DOHH2 (cell line): ENCODE results near the gene PCDHGC4.
A peak's percentile ranks its signal among the peaks of the same experiment; 100 is the strongest.

Source experiments
- H3F3A ChIP-seq: fragments of 200-600 bp; sonication (generic), shearing (Covaris generic); 2 replicates; pipeline ENCODE4 v1.6.0; 2016; ENCODE audit warnings: antibody characterized with exemption, mild to moderate bottlenecking; ENCODE audit not compliant: control insufficient read depth, insufficient read depth
- H3K27ac ChIP-seq: fragments of 200-600 bp; sonication (generic); 2 replicates; pipeline ENCODE4 v1.5.1; 2014; ENCODE audit warnings: low read depth, mild to moderate bottlenecking, low read length, moderate library complexity
- H3K27me3 ChIP-seq: fragments of 200-600 bp; sonication (generic); 2 replicates; pipeline ENCODE4 v1.6.1; 2014; ENCODE audit warnings: mild to moderate bottlenecking, low read length, mixed read lengths; ENCODE audit not compliant: control insufficient read depth
- H3K36me3 ChIP-seq: fragments of 200-600 bp; sonication (generic); 2 replicates; pipeline ENCODE4 v1.6.1; 2014; ENCODE audit warnings: mild to moderate bottlenecking, low read length, moderate library complexity, mixed read lengths; ENCODE audit not compliant: control insufficient read depth
- H3K4me1 ChIP-seq: fragments of 200-600 bp; sonication (generic); 2 replicates; pipeline ENCODE4 v1.6.1; 2014; ENCODE audit warnings: mild to moderate bottlenecking, low read length, mixed read lengths; ENCODE audit not compliant: control insufficient read depth
- H3K4me2 ChIP-seq: fragments of 200-600 bp; sonication (generic); 2 replicates; pipeline ENCODE4 v1.6.0; 2014; ENCODE audit warnings: mild to moderate bottlenecking, low read length, moderate library complexity
- H3K4me3 ChIP-seq: fragments of 200-600 bp; sonication (generic); 2 replicates; pipeline ENCODE4 v1.5.1; 2014; ENCODE audit warnings: mild to moderate bottlenecking, low read length, mixed read lengths
- H3K79me2 ChIP-seq: fragments of 200-600 bp; sonication (generic); 2 replicates; pipeline ENCODE4 v1.6.1; 2014; ENCODE audit warnings: mild to moderate bottlenecking, low read length, mixed read lengths; ENCODE audit not compliant: control insufficient read depth
- H3K9me2 ChIP-seq: fragments of 200-600 bp; sonication (generic); replicated peaks from 2 replicates; pipeline ENCODE4 v1.6.1; 2014; ENCODE audit warnings: mild to moderate bottlenecking, low read length, mixed read lengths; ENCODE audit not compliant: control insufficient read depth
- H3K9me3 ChIP-seq: fragments of 200-600 bp; sonication (generic); 2 replicates; pipeline ENCODE4 v1.6.1; 2014; ENCODE audit warnings: antibody characterized with exemption, low read length, mixed read lengths; ENCODE audit not compliant: control insufficient read depth, insufficient read depth
- H4K20me1 ChIP-seq: fragments of 200-600 bp; sonication (generic); 2 replicates; pipeline ENCODE4 v1.6.0; 2014; ENCODE audit warnings: low read depth, mild to moderate bottlenecking, antibody characterized with exemption, low read length, moderate library complexity; ENCODE audit not compliant: control insufficient read depth, insufficient read depth
- EZH2phosphoT487 ChIP-seq: fragments of 200-600 bp; sonication (generic); IDR thresholded peaks from 2 replicates; pipeline ENCODE4 v1.6.1; 2017; ENCODE audit warnings: borderline replicate concordance, mild to moderate bottlenecking, antibody characterized with exemption, low read length, moderate library complexity, mixed read lengths
- TF ChIP-seq, protein P1 (sequence below): fragments of 200-600 bp; sonication (generic); IDR thresholded peaks from one replicate; pipeline ENCODE4 v1.5.1; 2014; ENCODE audit warnings: antibody characterized with exemption, mild to moderate bottlenecking, low read depth, low read length; ENCODE audit not compliant: poor library complexity, severe bottlenecking

PCDHGC4 gene

DNA sequence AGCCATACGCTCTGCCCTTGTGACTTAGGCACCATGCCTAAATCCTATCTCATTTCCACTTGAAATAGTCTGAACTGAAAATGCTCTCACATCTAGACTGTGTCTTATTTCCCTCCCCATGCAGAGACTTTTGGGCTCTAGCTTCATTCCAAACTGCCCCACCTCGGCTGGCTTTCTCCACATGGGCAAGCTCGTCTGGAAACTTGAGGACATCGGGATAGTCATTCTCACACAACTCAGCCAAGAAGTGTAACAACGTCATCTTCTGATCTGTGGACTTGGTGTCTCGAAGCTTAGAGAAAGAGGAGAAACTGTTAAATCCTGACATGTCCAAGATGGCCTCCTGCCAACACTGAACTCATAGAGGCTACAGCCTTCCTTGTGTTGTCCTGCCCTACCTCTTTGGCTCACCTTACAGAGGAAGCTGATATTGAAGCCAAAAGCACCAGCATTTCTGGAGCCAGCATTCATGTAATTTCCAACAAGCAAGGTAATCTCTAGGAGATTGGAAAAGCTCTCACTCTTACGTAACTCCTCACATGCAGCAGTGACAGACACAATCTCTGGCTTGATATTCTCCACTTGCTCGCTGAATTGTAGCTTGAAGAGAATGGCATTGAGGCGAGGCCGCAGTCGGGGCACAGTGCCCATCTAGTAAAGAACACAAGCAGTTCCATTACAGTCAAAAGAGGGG lies 43.6 kb downstream of the PCDHGC4 start:
- H3K27me3 ChIP-seq: no peaks in the 10 kb centered on the region
- H3F3A ChIP-seq: peaks cover 44% of the 10 kb centered on the region
- TF ChIP-seq, protein P1, sequence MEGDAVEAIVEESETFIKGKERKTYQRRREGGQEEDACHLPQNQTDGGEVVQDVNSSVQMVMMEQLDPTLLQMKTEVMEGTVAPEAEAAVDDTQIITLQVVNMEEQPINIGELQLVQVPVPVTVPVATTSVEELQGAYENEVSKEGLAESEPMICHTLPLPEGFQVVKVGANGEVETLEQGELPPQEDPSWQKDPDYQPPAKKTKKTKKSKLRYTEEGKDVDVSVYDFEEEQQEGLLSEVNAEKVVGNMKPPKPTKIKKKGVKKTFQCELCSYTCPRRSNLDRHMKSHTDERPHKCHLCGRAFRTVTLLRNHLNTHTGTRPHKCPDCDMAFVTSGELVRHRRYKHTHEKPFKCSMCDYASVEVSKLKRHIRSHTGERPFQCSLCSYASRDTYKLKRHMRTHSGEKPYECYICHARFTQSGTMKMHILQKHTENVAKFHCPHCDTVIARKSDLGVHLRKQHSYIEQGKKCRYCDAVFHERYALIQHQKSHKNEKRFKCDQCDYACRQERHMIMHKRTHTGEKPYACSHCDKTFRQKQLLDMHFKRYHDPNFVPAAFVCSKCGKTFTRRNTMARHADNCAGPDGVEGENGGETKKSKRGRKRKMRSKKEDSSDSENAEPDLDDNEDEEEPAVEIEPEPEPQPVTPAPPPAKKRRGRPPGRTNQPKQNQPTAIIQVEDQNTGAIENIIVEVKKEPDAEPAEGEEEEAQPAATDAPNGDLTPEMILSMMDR: no peak
- no peak for TF ChIP-seq EZH2phosphoT487
- peaks cover 92% of the 10 kb centered on the region for H3K36me3 ChIP-seq
- peaks cover 36% of the 10 kb centered on the region for H3K79me2 ChIP-seq
- no peaks in the 10 kb centered on the region for H4K20me1 ChIP-seq
- H3K9me2 ChIP-seq: no peaks in the 10 kb centered on the region
- H3K27ac ChIP-seq: peak overlapping the region; percentile 98
- no peaks in the 10 kb centered on the region for H3K9me3 ChIP-seq
- H3K4me1 ChIP-seq: peaks cover 96% of the 10 kb centered on the region
- H3K4me2 ChIP-seq: peak overlapping the region; percentile 86
- peak overlapping the region; percentile 75 for H3K4me3 ChIP-seq

DNA sequence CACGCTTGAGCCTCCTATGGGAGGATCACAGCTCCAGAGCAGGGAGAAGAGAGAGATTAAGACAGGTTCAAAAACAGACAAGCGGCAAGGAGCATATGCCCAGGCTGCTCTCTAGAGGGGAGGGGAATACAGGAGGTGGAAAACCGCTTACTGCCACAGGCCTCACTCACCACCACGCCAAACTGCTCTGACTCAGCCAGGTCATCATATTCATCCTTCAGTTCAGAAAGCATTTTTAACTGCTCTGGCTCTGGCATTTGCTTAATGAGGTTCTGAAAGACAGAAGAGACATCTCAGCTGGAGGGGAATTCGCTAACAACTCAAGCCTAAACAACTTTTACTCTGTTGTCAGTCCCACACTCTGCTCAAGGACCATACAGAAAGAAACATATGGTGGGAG lies 44.2 kb downstream of the PCDHGC4 start:
- Histone ChIP-seq H3K4me3 (peak overlapping the region; percentile 75), H3K4me1 (peaks cover 91% of the 10 kb centered on the region), H3K36me3 (peaks cover 92% of the 10 kb centered on the region), H4K20me1 (no peaks in the 10 kb centered on the region), H3K9me3 (no peaks in the 10 kb centered on the region), H3F3A (peaks cover 44% of the 10 kb centered on the region), H3K9me2 (no peaks in the 10 kb centered on the region), H3K27ac (peak overlapping the region; percentile 98), H3K79me2 (peaks cover 33% of the 10 kb centered on the region), H3K4me2 (peak overlapping the region; percentile 86), H3K27me3 (no peaks in the 10 kb centered on the region)
- TF ChIP-seq, protein P1: no peak
- no peak for TF ChIP-seq EZH2phosphoT487

DNA sequence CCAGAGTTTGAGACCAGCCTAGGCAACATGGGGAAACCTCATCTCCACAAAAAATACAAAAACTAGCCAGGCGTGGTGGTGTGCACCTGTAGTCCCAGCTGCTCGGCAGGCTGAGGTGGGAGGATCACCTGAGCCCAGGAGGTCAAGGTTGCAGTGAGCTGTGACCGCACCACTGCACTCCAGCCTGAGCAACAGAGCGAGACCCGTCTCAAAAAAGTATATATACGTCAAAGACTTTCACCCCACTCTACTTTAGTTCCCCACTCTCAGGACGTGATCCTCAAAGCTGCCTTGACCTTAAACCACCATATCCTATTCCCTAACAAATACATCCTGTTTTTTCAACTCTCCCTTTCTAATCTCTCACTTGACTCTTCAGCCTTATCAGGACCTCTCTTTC lies 45.0 kb downstream of the PCDHGC4 start:
- Histone ChIP-seq H3K27ac (peak overlapping the region; percentile 98), H3F3A (peaks cover 39% of the 10 kb centered on the region)

More for the DNA sequence above, 45.0 kb downstream of the PCDHGC4 start:
- Histone ChIP-seq H3K79me2 (peaks cover 27% of the 10 kb centered on the region), H3K9me2 (no peaks in the 10 kb centered on the region), H3K4me1 (peaks cover 90% of the 10 kb centered on the region), H3K4me2 (peak overlapping the region; percentile 86), H3K4me3 (peak overlapping the region; percentile 75), H4K20me1 (no peaks in the 10 kb centered on the region), H3K9me3 (no peaks in the 10 kb centered on the region), H3K36me3 (peaks cover 92% of the 10 kb centered on the region), H3K27me3 (no peaks in the 10 kb centered on the region)
- TF ChIP-seq EZH2phosphoT487: no peak
- TF ChIP-seq, protein P1: no peak
